ENCODE results near the gene SCGB3A2. TPM values are rescaled to one million over a fixed set of nuclear protein-coding genes. Genes with fewer than 3 reads are reported as not detected.

The SCGB3A2 gene
- total RNA-seq, 1 donor from 2014 or later, result not detected

GRCh38 chr5:147904110-147904509, 25.6 kb downstream of the SCGB3A2 start:
- DNase-seq (ENCODE audit: low read depth), result no peak

GRCh38 chr5:147906326-147907095, 28.0 kb downstream of the SCGB3A2 start, which contains the start of gene C5orf46:
Gene C5orf46, minus strand, starts transcription at chr5:147906538. Its CDS starts 37 bp downstream, at chr5:147906501.
- DNase-seq (ENCODE audit: low read depth), result peak; percentile 3

GRCh38 chr5:147911427-147911826, 32.9 kb downstream of the SCGB3A2 start:
- no peak for DNase-seq (ENCODE audit: low read depth)

GRCh38 chr5:147912011-147912410, 33.5 kb downstream of the SCGB3A2 start:
- DNase-seq (ENCODE audit: low read depth), result no peak

GRCh38 chr5:147913786-147914185, 35.3 kb downstream of the SCGB3A2 start:
- no peak for DNase-seq (ENCODE audit: low read depth)

GRCh38 chr5:147918101-147918685, 39.7 kb downstream of the SCGB3A2 start:
- DNase-seq (ENCODE audit: low read depth), result no peak

GRCh38 chr5:147918899-147919298, 40.4 kb downstream of the SCGB3A2 start:
- peak; percentile 8 for DNase-seq (ENCODE audit: low read depth)

- peak; percentile 27 for DNase-seq (ENCODE audit: low read depth)
These were observed 42.0 kb downstream of the SCGB3A2 start for GRCh38 chr5:147920420-147921030.

GRCh38 chr5:147921136-147921535, 42.6 kb downstream of the SCGB3A2 start:
- no peak for DNase-seq (ENCODE audit: low read depth)

- DNase-seq (ENCODE audit: low read depth), result no peak
These were observed 46.5 kb downstream of the SCGB3A2 start for GRCh38 chr5:147925020-147925419.

- DNase-seq (ENCODE audit: low read depth), result no peak
These were observed 49.4 kb downstream of the SCGB3A2 start for GRCh38 chr5:147927901-147928300.

- no peak for DNase-seq (ENCODE audit: low read depth)
These were observed 52.3 kb downstream of the SCGB3A2 start for GRCh38 chr5:147930769-147931168.

Other genes starting within 250 kb of the SCGB3A2 start
- gene JAKMIP2, start 96.0 kb upstream of the SCGB3A2 start, total RNA-seq, result not detected in 2 replicates
- not detected in 2 replicates for gene SPINK1, start 47.0 kb upstream of the SCGB3A2 start, total RNA-seq
- gene C5orf46, start 27.8 kb downstream of the SCGB3A2 start, total RNA-seq, result not detected in 2 replicates
- gene SPINK5, start 185.3 kb downstream of the SCGB3A2 start, total RNA-seq, result not detected in 2 replicates